ENCODE data around the gene PLAC1. TPM values are rescaled to one million over a fixed set of nuclear protein-coding genes. Genes with fewer than 3 reads are reported as not detected.

PLAC1 gene
- total RNA-seq, 1 experiment from 2014 or later = not detected

DNA sequence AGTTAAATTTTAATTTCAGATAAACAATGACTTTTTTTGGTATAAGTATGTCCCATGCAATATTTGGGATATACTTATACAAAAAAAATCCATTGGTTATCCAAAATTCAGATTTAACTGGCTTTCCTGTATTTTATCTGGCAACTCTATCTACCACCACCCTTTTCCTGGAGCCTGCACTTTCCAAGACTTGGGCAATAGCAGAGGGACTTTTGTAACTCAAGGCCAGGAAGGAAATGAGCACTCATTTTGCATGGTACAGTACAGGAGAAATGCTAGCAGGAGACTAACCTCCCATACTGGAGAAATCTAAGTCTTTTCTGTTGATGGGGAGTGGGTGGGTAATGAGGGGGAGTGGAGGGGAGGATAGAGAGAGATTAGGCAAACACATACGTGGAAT, 37.7 kb upstream of the PLAC1 start (continued):
- TF ChIP-seq ZNF281 (CRISPR knock-in tag; IDR thresholded peaks at IDR 0.05) = no peak
- TF ChIP-seq, protein P1, sequence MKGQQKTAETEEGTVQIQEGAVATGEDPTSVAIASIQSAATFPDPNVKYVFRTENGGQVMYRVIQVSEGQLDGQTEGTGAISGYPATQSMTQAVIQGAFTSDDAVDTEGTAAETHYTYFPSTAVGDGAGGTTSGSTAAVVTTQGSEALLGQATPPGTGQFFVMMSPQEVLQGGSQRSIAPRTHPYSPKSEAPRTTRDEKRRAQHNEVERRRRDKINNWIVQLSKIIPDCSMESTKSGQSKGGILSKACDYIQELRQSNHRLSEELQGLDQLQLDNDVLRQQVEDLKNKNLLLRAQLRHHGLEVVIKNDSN (CRISPR knock-in tag; IDR thresholded peaks at IDR 0.05) = no peak
- no peak for TF ChIP-seq JUN (CRISPR knock-in tag; IDR thresholded peaks at IDR 0.05)
- no peak for TF ChIP-seq ZNF416 (CRISPR knock-in tag; IDR thresholded peaks at IDR 0.05)
- no peak for TF ChIP-seq NFE2L1 (CRISPR knock-in tag; IDR thresholded peaks at IDR 0.05)
- no peak for TF ChIP-seq ZSCAN18 (CRISPR knock-in tag; IDR thresholded peaks at IDR 0.05)

DNA sequence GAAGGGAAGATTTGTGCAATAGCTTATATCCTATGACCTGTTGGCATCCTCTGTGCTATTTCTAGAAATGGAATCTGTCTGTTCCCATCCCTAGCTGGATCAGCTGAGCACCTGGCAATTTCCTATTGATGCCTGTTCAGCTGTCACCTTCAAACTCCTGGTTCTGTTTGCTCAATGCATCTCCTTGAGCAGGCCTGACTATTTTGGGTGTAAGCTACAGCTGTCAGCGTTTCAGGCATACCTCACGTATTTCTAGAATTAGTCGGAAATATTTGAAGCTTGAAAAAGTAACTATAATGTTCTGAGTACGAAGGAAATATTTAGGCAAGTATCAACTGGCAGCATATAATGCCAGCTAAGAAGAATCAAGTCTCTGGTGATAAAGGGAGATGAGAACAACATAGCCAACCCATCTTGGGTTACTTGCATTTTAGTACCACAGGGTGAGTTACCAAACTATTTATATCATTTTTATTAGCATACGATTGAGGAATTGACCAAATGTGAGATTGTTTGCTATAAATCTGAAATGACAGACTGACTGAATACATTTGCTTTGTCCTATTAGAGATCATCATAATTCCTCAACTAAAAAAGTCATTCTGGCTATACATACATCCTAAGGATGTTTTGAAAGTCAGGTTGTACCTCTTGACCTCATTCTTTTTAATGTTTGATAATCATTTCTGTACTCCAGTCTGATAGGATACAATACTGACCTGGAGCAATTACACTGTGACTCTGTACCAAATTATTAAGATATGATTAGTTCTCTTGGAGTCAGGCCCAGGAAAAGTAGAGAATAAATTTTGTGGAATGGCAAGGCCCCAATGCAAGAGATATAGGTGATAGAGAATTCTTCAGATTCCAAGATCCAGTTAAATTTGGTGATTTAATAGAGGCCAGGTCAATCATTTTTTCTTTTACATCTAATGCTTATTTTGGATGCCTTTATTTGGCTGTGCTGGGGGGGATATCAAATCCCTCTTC, 36.4 kb upstream of the PLAC1 start:
- ATAC-seq (no peak), DNase-seq (ENCODE audit: low spot score) (no peak)
- POLR2A ChIA-PET = no interaction called here
- Mint-ChIP-seq H3K4me1 (peaks cover 9% of the 10 kb centered on the region), H3K4me3 (no peak overlapping the region), H3K27me3 (ENCODE audit: low read depth) (no peaks in the 10 kb centered on the region), H3K27ac (no peak overlapping the region), H3K36me3 (no peaks in the 10 kb centered on the region), H3K9me3 (0 out of 2 replicates have a peak, but pooled peaks cover 7% of the 10 kb centered on the region)
- no peak for TF ChIP-seq CBFB (CRISPR knock-in tag; IDR thresholded peaks at IDR 0.05; ENCODE audit: low read depth)
- TF ChIP-seq, protein P2, sequence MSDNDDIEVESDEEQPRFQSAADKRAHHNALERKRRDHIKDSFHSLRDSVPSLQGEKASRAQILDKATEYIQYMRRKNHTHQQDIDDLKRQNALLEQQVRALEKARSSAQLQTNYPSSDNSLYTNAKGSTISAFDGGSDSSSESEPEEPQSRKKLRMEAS (CRISPR knock-in tag; IDR thresholded peaks at IDR 0.05) = no peak
- CTCF ChIA-PET = no interaction called here

- Mint-ChIP-seq H3K36me3 (no peaks in the 10 kb centered on the region), H3K9me3 (0 out of 2 replicates have a peak, but pooled peaks cover 3% of the 10 kb centered on the region), H3K4me1 (peaks cover 17% of the 10 kb centered on the region), H3K27ac (no peak overlapping the region), H3K27me3 (ENCODE audit: low read depth) (no peaks in the 10 kb centered on the region), H3K4me3 (no peak overlapping the region)
- ChIA-PET CTCF (no interaction called here), POLR2A (no interaction called here)
- ATAC-seq (no peak), DNase-seq (ENCODE audit: low spot score) (no peak)
- TF ChIP-seq ZNF138 (CRISPR knock-in tag; conservative IDR thresholded peaks at IDR 0.05) (no peak), ZNF281 (CRISPR knock-in tag; IDR thresholded peaks at IDR 0.05) (no peak), EMX1 (CRISPR knock-in tag; IDR thresholded peaks at IDR 0.05) (no peak), CREM (CRISPR knock-in tag; IDR thresholded peaks at IDR 0.05) (no peak), KAT7 (CRISPR knock-in tag; IDR thresholded peaks at IDR 0.05; ENCODE audit: borderline replicate concordance) (no peak), ARID4B (CRISPR knock-in tag; IDR thresholded peaks at IDR 0.05; ENCODE audit: borderline replicate concordance) (no peak), IRF1 (CRISPR knock-in tag; IDR thresholded peaks at IDR 0.05) (no peak), ZSCAN18 (CRISPR knock-in tag; IDR thresholded peaks at IDR 0.05) (no peak), NFYB (CRISPR knock-in tag; conservative IDR thresholded peaks at IDR 0.05; ENCODE audit: low read depth) (no peak)
- TF ChIP-seq, protein P2 (CRISPR knock-in tag; IDR thresholded peaks at IDR 0.05) = no peak
Measured at GRCh38 chrX:134693644-134694043, 35.4 kb upstream of the PLAC1 start.

All from WTC11 (cell line).